ENCODE results near the gene FXYD6.

DNA sequence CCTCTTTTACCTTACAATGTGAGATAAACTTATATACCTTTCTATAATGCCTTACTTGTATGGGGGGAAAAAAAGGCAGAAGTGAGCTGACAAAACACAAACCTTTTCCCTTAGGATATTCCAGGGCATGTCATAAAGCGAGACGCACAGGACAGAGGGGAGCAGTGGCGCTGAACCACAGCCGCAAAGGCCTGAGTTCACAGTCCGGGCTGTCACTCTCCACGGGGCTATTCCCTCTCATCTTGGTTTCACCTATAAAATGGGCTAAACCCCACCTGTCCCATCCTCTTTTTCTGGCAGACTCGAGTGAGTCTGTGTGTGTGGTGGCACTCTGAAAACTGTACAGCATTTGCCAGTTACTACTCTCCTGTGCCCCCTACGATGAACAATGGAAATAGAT, 37.6 kb downstream of the FXYD6 start:
- TF ChIP-seq, protein P1, sequence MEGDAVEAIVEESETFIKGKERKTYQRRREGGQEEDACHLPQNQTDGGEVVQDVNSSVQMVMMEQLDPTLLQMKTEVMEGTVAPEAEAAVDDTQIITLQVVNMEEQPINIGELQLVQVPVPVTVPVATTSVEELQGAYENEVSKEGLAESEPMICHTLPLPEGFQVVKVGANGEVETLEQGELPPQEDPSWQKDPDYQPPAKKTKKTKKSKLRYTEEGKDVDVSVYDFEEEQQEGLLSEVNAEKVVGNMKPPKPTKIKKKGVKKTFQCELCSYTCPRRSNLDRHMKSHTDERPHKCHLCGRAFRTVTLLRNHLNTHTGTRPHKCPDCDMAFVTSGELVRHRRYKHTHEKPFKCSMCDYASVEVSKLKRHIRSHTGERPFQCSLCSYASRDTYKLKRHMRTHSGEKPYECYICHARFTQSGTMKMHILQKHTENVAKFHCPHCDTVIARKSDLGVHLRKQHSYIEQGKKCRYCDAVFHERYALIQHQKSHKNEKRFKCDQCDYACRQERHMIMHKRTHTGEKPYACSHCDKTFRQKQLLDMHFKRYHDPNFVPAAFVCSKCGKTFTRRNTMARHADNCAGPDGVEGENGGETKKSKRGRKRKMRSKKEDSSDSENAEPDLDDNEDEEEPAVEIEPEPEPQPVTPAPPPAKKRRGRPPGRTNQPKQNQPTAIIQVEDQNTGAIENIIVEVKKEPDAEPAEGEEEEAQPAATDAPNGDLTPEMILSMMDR (IDR thresholded peaks at IDR 0.05) = no peak
- no peak for TF ChIP-seq POLR2A (IDR thresholded peaks at IDR 0.05)
